HG03108 (cell line): ENCODE measurements around the gene NRP2.

ENCODE experiments used
- ATAC-seq: cut with Tn5 transposase; IDR thresholded peaks from one replicate; pipeline ENCODE4 v1.9.1; 2021; ENCODE audit warnings: moderate library complexity; ENCODE audit not compliant: unreplicated experiment

NRP2 gene

DNA sequence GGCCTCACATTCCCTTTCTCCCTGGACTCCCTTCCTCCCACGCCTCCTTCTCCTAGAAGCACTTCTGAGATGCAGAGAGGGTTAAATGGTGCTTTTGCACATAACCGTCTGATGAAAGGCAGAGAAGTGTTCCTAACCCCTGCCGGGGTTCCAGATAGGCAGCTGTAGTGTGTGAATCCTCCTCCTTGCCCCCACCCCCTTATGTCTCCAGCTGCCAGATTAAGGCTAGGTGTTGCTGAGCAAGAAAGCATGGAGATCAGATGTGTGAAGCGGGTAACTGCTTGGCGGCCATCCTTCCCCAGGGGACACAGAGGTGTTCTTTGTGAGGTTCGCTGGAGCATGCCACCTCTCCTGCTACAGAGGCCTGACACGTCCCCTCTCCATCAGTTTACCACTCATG lies 88.3 kb downstream of the NRP2 start:
- ATAC-seq, result no peak

DNA sequence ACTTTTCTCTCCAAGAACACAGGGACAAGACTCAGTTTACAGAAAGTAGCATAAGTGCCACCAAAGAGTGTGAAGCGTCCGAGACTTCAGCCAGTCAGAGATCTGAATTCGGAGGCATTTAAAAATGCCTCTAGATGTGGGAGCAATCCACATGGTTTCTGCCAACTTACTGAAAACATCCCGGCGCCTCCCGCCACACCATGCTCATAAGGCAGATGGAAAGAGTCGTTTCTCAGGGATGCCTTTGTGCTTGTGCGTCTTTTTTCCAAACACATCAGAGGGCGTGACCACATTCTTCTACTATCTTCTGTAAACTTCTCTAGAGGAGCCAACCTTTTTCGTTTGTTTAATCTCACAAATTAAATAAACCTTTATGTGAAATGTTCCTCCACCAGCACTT lies 88.7 kb downstream of the NRP2 start:
- ATAC-seq, result no peak

DNA sequence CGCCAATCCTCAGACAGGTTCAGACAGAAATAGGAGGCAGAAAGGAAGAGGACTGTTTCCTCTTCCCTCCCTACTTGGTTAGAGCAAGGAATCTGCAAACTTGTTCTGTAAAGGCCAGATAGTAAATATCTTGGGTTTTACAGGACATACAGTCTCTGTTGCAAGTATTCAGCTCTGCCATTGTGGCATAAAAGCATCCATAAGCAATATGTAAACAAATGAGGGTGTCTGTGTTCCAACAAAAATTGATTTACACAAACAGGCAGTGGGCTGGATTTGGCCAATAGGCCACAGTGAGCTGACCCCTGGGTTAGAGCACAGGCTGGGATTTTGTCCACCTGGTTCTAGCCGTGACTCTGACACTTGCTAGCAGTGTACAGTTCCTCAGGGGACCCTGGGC lies 89.4 kb downstream of the NRP2 start:
- no peak for ATAC-seq

DNA sequence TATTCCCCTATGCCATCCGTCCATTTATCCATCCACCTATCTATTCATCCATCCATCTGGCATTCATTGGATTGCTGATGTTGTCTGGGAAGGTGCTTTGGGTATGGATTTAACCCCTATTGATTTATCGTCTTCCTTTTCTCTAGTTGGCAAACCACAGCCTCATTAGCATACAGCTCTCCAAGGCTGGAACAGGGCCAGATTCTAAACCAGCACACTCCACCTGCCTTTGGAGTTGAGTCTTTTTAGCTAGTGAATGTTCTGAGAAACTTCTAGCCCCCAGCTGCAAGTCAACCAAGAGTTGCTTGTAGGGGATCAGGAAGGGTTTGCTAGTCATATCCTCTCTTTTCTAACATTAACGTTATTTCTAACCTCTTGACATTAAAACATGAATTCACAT lies 90.7 kb downstream of the NRP2 start:
- no peak for ATAC-seq

DNA sequence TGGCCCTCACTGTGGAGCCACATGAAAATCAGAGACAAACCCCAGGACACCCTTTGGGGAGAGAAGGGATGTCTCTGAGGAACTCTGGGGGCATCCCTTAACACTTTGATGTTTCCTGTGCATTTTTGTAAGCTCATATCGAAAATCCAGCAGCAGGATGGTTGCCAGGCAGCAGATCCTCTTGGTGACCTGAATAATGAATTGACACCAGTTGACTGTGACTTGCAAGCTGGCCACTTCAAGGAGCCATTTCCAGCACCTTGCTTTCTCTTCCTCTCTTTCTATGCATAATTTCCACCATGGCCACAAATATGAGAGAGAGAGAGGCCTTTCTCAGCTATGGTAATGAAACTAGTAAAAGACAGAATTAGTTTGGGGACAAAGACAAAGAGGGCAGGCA lies 91.7 kb downstream of the NRP2 start:
- ATAC-seq, result no peak

DNA sequence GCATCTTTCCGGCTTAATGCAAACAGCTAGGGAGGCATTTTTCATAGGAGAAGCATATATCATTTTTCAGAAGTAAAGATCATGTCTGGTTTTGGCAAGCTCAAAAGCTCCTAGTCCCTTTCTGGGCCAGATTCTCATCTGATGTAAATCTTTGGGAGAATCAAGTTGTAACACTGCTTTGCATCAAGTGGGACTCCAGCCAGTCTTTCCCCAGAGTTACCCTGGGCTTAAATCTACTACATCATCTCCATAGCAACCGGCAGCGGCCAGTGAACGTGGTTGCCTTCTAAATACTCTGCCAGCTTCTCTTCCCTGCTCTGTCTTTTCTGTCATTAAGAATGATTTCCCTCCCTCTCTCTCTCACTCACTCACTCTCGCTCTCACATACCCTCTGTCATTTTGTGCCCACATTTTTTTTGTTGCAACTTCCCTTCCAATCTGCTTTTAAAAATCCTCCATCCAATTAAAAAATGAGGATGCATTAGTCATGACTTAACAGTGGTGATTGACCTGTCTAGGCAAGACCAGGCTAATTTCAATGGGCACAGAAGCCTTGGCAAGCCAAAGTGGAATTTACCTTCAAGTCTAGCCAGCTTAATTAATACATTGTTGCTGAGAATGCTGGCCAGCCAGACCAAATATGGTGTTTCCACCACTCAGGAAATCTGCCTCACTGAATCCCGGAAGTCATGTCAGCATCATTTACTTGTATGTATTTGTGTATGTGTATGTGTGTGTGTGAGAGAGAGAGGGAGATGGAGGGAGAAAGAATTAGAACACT lies 93.0 kb downstream of the NRP2 start:
- no peak for ATAC-seq

DNA sequence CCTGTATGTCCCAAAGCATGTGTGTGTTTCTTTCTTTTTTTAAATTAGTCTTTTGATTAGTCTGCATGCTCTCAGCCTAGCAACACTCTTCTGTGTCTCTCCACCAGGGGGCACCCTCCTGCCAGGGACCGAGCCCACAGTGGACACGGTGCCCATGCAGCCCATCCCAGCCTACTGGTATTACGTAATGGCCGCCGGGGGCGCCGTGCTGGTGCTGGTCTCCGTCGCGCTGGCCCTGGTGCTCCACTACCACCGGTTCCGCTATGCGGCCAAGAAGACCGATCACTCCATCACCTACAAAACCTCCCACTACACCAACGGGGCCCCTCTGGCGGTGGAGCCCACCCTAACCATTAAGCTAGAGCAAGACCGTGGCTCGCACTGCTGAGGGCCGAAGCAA lies 93.8 kb downstream of the NRP2 start:
- ATAC-seq, result no peak

DNA sequence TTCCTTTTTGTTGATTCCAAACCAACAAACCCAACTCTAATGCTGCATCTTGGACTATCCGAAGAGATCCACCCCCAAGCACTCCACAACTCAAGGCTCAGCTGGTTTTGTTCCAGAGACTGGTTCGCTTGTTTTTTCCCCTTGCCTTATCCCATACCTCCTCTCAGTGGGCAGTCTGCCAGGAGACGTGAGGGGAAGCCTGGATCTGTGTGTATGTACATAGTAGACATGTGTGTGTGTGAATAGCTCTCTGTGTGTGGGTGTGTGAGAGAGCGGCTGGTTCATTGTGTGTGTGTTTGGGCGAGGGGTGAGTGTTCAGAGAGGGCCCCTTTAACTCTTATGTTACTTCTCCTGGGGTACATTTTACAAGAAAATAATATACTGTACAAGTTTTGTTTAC lies 94.4 kb downstream of the NRP2 start:
- ATAC-seq, result no peak

DNA sequence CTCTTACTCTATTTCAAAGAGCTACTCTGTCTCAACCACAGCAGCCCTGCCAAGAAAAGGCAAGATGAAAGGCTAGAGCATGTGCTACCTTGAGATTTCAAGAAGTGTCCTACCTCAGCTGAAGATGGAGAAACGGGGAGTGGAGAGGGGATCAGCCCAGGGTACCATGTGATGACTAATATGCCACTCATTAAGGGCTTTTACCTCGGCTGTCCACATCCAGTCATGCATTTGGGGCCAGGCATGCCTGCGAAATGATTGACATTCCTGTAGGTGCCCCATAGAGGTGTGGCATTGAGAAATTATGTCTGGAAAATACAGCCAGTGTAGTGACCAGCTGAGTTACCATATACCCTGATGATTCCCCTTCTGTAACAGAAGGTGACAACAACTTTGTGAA lies 96.1 kb downstream of the NRP2 start:
- ATAC-seq, result no peak

DNA sequence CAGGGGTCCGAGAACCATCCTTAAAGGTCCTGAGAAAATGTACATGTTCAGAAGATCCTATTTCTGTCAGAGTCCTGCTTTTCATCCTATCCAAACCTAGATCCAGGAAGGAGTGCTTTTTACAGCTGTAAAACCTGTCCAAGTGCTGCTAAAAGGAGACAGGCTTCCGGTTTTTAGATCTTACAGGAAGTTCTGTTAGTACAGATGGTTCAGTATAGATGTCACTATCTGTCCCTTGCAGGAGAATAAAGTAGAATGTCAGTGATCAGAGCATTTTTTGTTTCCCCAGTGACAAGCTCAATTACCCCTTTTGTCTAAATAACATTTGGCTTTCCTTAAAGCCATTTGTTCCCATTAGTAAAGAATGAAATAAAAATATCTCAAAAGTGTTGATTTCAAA lies 98.3 kb downstream of the NRP2 start:
- ATAC-seq, result no peak

DNA sequence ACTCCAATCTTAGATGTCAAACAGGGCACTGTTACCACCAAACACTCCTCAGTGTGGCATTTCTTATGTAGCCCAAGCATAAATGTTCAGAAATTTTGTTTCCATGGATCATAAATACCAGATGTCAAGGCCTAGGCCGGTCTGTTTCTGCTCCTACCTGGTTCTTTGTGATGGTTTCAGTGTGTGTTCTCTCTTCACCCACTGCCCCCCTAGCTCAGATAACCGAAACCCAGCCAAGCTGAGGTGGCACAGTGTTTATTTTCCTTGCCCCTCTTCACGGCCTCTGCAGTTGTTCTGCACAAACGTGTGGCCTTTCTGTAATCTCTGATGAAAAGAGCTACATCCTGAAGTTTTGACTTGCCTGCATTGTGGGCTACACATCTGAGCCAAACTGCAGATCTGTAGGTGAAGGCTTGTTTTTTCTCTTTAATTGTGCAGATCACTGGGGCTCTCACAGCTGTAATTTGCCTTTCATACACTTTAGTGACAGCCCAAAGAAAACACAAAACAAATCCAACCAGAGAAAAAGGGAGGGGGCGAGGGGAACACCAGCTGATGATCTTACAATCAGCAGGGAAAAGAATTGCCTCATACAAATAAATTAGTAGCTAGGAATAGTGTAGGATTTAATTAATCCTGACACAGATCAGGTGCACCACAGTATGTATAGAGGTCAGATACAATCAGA lies 99.1 kb downstream of the NRP2 start:
- ATAC-seq, result no peak

DNA sequence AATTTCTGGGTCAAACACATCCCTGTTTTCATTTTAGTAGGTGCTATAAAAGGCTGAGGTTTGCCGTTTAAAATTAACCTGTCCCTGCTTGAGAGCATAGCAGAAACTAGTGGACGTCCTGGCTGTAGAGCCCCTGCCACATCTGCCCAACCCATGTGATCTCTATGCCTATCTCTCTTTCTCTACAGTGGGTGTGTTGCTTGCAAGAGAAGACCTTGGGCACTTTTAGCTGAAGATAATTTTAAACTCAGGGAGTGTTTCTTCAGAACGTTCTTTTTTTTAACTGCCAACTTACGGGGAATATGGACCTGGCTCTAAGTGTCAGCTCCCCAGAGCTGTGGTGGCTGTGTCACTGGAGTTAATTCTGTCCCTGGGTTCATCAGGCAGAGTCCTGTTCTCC lies 100.6 kb downstream of the NRP2 start:
- ATAC-seq, result no peak

DNA sequence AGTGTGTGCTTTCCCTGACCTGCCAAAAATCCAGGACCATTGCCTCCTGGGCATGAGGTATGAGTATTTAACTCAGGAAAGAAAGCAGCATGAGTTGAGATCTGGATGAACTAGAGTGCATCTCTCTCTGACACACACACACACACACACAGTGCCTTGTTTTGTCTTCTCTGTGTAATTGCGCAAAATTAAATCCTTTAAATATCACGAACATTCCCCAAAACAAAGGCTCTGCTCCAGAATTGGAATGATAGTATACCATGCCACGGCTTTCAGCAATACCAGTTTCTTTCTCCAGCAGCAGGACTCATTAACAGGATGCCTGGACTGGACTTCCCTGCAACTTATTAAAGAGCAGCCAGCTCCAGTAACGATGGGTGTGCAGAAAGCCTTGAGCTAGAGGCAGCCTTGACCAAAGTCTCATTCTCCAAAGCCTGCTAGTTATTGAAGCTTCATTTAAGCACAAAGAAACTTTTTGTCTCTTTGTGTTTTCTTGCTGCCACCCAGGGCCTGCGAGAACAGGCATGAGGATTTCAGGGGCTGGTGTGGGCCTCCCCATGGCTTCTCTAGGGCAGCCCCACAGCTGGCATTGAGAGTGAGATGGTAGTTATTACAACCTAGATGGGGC lies 101.7 kb downstream of the NRP2 start:
- ATAC-seq, result no peak

DNA sequence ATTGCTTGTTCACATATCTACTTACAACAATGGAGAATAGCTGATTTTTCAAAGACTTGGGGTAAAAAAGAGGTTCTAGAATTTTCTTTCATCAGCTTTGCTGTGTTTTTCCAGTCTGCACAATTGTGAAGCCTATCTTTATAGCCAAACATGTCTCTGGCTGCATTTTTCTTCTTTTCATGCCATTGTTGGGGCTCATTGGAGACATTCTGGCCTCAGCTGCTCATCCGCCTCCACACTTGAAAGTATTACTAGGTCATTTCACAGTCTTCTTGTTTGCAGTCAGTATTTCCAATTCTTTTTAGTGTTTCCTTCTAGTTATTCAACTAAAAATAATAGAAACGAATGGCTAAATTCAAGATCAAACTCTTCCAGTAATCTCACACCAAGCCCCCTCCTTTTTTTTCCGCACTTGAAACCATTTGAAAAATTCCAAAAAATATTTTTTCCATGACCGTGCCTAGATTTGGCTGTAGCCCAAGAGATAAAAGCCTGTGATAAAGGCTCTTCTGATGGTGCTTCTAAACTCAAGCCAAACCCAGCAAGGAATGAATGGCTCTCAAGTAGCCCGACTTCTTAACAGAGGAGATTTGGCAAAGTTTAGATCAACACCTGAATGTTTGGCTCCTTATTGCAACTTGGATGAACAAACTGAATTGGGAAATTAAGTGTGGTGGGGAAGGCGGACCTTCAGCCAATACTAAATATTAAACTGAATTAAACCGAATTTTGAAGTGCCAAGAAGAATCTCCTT lies 103.4 kb downstream of the NRP2 start:
- no peak for ATAC-seq

DNA sequence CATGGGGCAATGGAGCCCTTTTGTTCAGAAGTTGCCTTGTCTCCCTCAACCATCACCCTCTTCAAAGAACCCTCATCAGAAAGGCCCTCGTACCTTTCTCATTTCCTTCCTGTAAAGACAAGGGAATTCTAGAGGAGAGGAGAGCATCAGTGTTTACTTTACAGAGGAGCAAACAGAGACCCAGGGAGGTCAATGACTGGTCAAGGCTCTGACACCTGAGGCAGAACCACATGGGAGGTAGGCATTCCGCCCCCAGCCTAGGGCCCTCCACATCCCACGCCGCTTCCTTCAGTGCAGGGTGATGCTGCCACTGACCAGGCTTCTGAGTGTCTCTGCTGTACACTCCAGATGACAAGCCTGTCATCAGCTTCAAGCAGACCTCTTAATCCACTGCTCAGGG lies 104.7 kb downstream of the NRP2 start:
- no peak for ATAC-seq

DNA sequence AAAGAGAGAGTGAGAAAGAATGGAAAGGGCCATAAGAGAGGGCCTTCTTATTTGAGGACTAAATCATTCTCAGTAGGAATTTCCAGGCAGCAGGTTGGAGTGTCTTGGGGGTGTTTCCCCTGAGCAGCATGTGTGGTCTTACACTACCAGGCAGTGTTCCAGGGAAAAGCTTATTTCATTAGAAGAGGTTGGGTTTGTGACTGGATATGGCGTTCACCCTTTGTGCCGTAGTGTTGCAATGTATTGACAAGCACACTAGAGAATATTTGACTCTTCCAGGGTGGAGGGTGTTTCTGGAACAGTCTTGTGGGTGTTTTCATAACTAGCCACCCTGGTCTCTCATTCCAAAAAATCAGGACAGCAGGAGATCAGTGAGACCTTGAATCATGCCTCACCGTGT lies 105.5 kb downstream of the NRP2 start:
- ATAC-seq, result no peak

DNA sequence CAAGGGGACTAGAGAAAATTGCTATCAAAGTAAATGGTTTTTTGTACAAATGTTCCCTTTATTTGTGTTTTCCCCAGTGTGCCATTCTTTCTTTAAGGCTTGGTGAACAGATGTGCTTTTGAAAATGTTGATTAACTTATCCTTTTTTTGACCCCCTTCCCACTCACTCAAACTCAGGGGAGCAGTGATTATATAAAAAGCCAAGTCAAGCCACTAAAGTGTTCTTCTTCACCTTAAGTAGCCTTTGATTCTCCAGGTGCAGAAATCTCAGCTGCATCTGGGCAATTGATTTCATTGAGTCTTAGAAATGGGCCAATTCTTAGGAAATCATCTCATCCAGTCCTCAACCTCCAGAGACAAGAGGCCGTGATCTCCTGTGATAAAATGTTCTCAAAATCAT lies 107.6 kb downstream of the NRP2 start:
- ATAC-seq, result no peak

DNA sequence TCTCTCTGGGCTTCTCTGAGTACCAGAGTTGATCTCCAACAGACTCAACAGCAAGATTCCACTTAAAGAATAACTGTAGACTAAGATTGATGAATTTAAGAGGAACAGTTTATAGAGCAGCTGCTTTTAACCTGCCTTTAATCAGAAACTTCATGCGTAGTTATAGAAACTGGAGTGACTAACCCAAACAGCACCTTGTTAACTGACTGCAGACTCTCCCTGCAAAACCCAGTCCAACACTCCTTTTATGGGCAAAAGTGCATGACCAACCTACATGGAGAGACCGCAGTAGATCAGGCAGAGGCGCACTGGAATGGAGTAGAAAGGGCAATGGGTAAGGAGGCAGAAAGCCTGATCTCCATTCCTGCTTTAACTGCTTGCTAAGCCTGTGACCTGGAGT lies 110.6 kb downstream of the NRP2 start:
- no peak for ATAC-seq

DNA sequence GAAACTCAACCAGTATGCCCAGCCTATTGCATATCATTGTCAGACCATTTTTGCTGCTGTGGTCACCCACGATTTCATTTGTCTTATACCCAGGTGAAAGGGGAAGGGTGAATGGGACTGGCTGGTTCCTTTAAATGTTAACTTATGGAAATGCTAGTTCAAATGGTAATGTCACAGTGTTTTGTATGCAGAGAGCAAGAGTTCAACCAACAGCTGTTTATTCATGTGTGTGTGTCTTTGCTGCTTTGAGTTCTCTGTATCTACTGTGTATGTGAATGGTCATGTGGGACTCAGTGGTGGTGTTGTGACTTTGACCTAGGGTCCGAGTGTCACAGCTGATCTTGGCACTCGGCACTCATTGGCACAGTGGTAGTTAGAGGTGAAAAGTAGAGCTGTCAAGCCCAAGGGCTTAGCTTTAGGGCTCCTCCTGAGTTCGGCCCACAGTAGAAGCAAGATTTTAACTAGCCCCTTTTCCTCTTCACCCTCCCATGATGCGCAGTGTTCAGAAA lies 114.6 kb downstream of the NRP2 start:
- ATAC-seq, result no peak

DNA sequence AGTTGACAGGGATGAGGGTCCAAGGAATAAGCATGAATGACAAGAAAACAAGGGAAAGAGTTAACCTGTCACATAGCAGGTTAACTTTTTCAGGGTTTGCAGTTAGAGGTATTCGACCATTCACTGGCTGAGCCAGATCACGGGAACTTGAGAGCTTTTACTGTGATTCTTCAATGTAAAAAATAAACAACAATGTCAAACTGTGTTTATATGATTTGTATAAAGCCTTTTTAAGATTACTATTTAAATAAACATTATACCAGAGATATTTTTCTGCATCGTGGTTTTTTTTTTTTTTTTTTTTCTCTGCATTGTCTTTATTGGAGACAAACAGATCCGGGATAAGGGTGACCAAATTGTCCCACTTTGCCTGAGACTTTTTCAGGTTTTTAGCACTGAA lies 115.6 kb downstream of the NRP2 start:
- no peak for ATAC-seq

DNA sequence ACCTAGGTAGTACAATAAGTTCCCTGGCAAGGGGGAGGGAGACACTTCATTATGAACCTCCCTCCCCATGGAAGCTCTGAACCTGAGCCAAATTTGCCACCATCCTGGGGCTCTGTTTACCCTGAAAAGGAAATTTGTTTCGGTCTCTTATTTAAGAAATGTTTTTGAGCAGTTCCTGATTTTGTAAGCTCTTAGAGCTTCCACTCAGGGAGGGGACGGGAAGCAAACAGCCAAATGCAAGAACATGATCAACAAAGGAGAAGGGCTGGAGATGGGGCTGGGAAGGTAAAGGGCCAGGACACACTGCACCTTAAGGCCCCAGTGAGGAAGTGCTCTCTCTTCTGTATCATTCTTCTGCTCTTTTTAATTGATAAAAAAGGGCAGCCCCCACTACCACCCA lies 117.9 kb downstream of the NRP2 start:
- no peak for ATAC-seq
